Measurements from ENCODE around the gene LRRC46.

Gene LRRC46

DNA sequence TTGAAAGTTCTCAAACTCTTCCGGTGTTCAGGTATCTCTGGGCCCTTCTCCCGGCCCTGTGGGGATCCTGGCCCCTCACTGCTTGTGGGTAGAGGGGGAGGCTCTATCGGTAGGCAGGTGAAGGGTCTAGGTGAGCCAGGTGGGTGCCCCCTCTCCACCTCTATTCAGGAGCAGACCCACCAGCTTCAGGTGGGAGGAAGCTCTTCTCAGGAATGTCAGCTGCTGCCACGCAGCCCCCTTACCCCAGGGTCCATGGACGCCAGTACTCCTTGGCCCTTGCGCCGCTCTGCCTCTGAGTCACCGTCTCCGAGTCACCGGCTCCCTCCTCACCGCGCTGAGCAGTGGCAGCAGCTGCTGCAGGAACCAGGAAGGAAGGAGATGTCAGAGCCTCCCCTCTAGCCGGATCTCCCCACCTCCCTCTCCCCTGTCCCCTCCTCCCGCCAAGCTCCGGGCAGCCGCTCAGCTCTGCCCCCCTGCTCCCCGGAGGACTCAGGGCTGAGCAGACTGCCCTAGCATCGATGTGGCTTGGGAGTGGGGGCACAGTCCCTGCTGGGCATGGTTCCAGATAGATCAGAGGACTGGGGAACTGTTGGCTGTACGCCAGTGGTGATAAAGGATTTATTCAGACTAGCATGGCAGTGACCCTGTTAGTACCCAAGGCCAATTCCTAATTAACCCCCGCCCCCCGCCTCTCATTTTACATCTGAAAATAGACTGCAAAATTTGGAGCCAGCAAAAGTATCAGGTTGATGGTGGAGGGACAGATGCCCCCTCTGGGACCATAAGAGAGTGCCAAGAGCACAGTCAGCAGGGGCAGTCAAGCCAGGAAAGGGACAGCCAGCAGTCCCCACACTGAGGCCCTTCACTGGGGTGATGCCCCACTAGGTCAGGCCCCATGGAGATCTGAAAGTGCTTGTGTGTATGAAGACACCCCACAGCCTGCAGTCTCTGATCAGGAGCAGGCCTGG is 9.8 kb upstream of the LRRC46 start, which contains the start of gene OSBPL7:
OSBPL7 (minus strand) TSS at position 371 of the 968 bp plus-strand sequence. CDS start 1,516 bp downstream, outside the sequence.
- intact Hi-C loops (cut with DNase I): no loop called here
- DNase-seq: peak; percentile 55 to 94 (median 82)

DNA sequence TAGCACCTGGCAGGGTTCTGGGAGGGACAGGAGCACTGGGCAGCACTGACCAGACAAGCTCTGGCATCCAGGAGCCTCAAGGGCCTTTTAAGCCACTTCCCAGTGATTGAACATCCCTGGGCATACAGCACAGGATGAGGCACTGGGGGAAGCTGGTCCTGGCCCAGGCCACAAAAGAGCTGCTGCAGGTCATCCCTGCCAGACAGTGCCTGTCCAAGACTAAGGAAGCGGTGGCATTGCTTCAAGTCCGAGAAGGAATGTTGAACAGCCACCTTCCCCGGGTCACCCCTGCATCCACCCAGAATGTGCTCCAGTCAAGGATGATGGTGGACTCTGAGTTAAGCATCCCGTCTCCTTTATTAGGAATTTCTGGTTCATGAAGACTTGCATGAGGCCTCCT is 8.7 kb upstream of the LRRC46 start:
- intact Hi-C loops (cut with DNase I): no loop called here
- DNase-seq: no peak

DNA sequence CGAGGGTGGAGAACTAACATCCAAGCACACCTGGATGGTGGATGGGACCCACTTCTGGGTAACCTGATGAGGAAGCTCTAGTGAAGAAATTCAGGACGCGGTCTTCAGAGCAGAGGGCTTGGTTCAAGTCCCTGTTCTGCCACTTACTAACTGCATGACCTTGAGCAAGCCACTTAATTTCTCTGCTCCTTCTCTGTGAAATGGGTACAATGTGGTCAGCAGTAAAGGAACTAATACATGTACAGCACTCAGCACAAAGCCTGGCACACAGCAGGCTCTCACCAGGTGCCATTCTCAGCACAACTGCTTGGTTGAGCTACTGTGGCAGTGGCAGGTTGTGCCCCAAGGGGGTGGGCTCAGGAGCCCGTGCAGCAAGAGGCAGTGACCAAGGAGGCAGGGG is 8.0 kb upstream of the LRRC46 start:
- no peak for DNase-seq
- intact Hi-C loops (cut with DNase I): no loop called here

DNA sequence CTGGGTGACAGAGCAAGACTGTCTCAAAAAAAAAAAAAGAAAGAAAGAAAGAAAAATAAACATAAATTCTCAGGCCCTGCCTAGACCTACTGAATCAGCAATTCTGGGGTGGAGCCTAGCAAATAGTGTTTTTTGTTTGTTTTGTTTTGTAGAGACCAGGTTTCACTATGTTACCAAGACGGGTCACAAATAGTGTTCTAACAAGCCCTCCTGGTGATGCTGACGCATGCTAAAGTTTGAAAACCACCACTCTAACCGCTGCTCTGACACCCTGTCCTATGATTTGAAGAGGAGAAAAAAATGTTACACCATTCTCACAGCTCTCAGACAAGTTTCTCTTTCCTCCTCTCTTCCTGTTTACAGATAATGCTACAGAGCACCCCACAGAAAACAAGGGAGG is 1.6 kb upstream of the LRRC46 start:
- intact Hi-C loops (cut with DNase I): no loop called here
- no peak for DNase-seq

DNA sequence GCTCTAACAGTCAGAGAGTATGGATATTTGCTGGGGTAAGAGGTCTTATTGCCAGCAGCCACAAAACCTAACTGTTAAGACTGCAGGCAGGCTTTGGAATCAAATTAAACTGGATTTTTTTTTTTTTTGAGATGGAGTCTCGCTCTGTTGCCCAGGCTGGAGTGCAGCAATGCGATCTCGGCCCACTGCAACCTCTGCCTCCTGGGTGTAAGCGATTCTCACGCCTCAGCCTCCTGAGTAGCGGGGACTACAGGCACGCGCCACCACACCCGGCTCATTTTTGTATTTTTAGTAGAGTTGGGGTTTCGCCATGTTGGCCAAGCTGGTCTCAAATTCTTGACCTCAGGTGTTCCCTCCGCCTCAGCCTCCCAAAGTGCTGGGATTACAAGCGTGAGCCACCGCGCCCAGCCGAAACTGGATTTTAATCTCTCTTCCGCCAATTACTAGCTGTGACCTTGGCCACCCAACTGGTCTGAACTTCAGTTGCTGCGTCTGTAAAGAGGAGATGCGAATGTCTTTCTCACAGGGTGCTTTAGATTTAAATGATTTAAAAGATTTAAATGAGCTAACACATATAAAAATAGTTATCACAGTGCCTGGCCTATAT is 971 bp upstream of the LRRC46 start:
- no peak for DNase-seq
- intact Hi-C loops (cut with DNase I): no loop called here

DNA sequence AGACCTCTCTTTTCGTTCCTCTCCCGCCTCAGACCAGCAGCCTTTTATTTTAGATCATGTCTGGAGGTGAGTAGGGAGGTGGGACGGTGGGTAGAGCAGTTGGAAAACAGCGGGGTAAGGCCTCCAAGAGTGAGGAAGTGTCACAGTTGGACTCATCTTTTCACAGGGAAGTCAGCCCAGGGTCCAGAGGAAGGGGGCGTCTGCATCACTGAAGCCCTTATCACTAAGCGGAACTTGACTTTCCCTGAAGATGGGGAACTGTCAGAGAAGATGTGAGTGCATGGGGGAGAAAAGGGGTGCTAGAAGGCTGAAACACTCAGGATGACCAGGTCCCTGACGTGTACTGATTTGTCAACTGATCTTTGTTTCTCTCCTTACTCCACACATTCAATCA is 461 bp downstream of the LRRC46 start:
- intact Hi-C loops (cut with DNase I): no loop called here
- peak in 15 of 42 donors; percentile 9 to 50 (median 26) for DNase-seq

DNA sequence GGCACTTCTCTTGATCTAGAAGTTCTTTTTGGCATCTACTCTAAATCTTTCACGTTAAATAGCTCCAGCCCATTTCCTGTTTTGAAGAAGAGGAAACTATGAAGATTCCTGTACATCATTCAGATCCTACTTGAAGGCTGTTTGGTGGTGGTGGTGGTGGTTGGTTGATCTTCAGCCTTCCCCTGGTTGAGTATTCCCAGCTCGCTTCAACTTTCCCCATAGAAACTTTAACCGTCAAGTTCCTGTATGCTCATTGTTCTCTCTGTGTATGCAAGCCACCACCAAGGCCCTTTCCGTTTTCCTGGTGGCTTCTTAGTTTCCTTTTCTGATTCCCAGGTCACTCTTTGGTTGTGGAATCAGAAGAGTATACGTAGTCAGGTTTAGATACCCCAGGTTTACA is 3.3 kb downstream of the LRRC46 start:
- intact Hi-C loops (cut with DNase I): loop anchor here (5.0 kb wide), 1 partner anchor 138 kb away; the partner anchor contains the start of gene CDK5RAP3
- DNase-seq: no peak

DNA sequence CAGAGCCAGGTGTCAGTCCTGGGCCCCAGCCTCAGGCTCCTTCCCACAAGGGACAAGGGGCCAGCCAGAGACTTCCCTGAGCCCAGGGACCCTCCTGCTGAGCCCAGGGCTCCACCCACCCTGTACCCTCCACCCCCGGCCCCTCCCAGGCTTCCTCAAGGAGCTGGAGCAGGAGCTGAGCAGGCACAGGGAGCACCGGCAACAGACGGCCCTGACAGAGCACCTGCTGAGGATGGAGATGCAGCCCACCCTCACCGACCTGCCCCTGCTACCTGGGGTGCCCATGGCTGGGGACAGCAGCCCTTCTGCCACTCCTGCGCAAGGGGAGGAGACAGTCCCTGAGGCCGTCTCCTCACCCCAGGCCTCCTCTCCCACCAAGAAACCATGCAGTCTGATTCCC is 5.1 kb downstream of the LRRC46 start:
- intact Hi-C loops (cut with DNase I): loop anchor here (5.0 kb wide), 1 partner anchor 136 kb away; the partner anchor contains the start of gene CDK5RAP3
- DNase-seq: no peak

DNA sequence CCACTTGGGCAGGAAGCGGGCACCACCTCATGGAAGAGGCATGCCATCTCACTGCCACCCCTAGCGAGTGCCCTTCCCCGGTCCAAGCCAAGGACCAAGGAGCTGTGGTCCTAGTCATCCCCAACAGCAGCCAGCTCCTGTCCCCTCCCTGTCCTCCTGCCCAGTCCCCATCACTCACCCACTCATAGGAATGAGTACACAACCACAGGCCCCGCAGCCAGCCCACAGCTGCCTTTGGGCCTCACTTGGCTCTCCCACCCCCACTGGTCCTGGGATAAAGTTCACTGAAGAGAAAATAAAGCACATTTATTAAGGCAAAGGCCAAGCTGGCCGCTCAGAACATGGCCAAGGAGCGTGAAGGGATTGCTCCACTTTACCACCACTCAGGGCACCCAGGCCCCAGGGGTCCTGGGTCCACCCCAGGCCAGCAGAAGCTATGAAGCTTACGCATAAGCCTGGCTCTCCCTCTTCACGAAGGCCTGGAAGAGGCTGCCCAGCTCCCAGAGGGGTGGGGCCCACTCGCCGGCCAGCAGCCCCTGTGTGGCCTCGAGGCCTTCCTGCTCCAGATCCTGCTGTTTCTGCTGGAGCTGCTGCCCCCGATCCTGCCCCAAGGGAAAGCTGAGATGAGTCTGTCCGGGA is 6.0 kb downstream of the LRRC46 start:
- intact Hi-C loops (cut with DNase I): loop anchor here (5.0 kb wide), 1 partner anchor 135 kb away; the partner anchor contains the start of gene CDK5RAP3
- DNase-seq: no peak

DNA sequence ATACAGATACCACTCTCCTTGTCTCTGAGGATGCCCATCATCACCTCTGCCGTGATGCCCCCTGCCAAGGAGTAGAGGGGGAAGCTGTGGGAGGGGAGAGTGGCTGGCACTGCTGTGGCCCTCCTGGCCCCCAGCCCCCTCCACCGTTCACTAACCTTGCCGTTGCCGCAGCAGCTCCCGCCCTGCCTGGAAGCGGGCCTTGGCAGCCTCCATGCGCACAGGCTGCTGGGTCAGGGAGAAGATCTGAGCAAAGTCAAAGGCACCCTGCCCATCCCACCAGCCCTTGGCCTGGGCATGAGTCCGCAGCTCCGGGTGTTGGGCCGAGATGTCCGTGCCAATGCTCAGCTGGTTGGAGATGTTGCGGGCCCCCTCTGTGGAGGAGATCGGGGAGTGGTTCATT is 7.2 kb downstream of the LRRC46 start:
- intact Hi-C loops (cut with DNase I): loop anchor here (5.0 kb wide), 1 partner anchor 134 kb away; the partner anchor contains the start of gene CDK5RAP3

DNA sequence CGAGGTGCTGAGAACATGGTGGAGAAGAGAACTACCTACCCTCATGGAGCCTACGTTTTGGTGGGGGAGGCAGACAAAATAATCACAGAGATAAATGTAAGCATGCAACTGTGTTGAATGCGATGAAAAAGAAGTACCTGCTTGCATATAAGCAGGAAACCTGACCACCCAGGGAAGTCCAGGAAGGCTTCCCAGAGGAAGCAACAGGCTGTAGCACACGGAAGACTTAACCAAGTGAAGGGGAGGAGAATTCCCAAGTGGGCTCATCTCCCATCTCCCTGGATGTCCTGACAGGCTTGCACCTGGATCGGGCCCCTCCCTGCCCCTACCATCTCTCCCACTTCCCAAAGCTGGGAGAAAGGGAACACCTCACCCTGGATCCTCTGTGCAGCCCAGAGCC is 7.6 kb downstream of the LRRC46 start:
- DNase-seq: no peak
- intact Hi-C loops (cut with DNase I): loop anchor here (5.0 kb wide), 1 partner anchor 133 kb away; the partner anchor contains the start of gene CDK5RAP3

More for the DNA sequence above, 7.2 kb downstream of the LRRC46 start:
- no peak for DNase-seq

DNA sequence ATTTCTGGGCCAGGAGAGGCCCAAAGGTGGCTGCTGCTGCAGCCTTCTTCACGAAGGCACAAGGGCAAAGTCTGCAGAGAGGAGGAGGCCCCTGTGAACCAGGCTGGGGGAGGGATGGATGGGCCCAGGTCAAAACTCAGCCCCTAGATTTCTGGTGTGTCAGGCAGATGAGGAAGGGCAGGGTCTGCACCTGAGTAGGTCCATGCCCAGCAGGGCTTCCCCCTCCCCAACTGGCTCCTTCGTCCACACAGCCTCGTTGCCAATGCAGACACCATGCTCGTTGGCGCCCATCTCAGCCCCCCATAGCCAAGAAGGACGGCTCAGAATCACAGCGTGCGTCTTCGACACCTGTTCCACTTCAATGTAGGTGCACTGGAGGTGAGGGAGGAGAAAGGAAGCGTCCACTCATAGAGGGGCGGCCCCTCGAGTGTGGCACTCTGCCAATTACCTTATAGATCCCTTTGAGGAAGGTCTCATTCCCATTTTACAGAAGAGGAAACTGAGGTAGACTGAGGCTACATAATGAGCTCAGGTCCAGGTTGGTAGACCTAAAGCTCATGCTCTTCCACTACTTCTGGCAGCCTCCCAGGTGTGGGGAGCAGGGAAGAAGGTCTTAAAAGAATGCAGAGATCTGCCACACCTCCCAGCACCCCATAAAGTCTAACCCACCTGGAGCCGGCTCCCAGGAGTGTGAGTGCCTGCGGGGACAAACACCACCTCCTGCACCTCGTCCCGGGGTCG is 8.7 kb downstream of the LRRC46 start:
- DNase-seq: peak in 4 of 42 donors; percentile 7 to 43 (median 16)
- intact Hi-C loops (cut with DNase I): loop anchor here (2.0 kb wide), 1 partner anchor 51 kb away; no protein-coding TSS in a partner anchor

DNA sequence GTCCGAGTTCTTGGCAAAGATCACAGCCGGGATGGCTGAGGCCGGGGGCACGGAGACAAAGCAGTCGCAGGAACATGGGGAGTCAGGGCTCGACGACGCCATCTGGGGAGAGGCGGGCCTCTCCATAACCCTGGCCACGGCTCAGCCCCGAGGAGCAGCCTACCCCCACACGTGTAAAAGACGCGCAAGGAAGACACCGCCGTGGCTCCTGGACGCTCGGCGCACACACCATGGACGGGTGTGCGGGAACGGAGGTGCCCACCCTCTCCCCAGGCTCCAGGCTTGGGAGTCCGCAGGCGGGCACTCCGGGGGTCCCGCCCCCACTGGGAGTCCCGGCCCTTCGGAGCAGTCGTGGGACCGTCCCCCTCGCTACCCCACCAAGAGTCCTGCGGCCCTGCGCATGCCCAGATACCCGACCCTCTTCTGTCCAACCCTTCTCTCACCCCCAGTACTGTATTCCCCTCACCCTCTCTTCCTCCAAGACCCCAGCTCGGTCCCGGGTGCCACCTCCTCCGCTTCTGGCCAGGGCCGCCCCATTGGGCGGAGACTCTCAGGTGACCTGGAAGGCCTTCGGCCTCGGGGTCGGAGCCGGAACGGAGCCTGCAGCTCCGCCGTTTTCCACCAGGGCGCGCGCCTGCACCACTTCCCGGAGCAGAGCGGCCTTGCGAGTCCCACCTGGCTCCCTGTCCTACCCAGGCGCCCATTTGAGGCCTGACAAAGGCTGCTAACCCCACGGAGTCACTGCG is 9.4 kb downstream of the LRRC46 start, which contains the start of gene SCRN2:
SCRN2 (minus strand) TSS at position 532 of the 746 bp plus-strand sequence; CDS start at position 102, 430 bp downstream.
- intact Hi-C loops (cut with DNase I): loop anchor here (2.0 kb wide), 1 partner anchor 50 kb away; no protein-coding TSS in a partner anchor
- peak; percentile 74 to 95 (median 89) for DNase-seq

DNA sequence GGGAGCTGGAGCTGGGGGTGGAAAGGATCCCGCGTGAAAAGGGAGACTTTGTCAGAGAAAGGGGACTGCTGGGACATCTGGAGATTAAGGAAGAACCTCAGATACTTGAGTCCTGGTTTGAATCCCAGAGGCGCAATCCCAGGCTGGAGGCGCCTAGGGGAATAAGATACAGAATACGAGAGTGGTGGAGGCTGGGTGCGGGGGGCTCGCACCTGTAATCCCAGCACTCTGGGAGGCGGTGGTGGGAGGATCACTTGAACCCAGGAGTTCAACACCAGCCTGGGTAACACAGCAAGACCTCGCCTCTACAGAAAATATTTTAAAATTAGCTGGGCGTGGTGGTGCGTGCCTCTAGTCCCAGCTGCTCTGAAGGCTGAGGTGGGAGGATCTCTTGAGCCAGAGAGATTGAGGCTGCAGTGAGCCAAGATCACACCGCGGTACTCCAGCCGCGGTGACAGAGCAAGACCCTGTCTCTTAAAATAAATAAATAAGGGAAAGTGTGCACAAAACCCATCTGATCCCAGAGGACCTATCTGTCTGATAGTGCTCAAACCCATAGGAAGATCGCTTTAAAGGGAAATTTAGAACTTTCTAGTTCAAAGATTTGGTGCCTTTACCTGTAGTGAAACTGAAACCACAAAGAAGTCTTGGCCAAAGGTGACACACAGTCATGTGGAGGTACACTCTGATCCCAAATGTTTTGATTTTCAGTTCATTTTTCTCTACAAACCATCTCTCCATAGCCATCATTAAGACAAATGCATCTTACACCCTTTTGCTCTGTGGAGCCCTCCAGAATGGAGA is 10.2 kb downstream of the LRRC46 start:
- peak in 1 of 42 donors; percentile 17 for DNase-seq
- intact Hi-C loops (cut with DNase I): loop anchor here (2.0 kb wide), 1 partner anchor 49 kb away; no protein-coding TSS in a partner anchor

DNA sequence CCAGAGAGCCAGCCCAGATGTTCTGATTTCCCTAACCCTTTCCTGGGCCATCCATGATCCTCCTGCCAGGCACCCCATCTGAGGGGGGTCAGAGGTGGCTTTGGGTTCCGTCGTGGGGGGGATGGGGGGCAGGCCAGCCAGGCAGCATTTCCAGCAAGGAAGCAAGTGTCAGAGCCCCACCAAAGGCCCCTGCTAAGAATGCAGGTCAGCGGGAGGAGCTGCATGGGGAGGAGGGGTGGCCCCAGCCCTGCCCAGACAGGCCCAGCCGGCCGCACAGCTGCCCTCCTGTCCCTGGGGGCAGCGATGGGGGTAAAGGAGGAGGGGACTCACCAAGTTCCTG is 11.9 kb downstream of the LRRC46 start:
- intact Hi-C loops (cut with DNase I): no loop called here
- DNase-seq: no peak

DNA sequence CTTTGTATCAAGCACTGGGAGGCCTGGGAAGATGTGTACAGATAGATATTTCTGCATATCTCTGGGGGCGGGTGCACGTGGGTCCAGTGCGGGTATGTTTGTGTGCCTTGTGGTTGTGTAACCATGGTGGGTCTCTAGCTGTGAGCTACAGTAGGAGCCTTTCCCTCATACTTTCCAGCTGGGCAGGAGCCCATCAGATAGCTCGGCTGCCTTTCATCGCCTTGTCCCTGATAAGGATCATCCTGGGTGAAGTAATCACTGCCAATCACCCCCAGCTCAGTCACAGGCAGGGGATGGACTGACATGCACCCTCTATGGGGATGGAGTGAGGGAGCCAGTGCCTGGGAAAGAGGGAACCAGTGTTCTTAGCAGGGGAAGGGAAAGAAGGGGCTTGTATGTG is 12.8 kb downstream of the LRRC46 start:
- no peak for DNase-seq

More for the DNA sequence above, 12.8 kb downstream of the LRRC46 start:
- intact Hi-C loops (cut with DNase I): no loop called here
